Pons (tissue), 1 donor: Measurements from ENCODE around the gene MADCAM1.
"Not testable (repeated sequence)": the region's sequence is repeated elsewhere in the genome, so short reads cannot be mapped to it uniquely, and the experiment has no call there.

ENCODE experiments used
- DNase-seq: peaks from one replicate; pipeline ENCODE4 v3.0.0-alpha.2; 2016; ENCODE audit warnings: low spot score

The MADCAM1 gene

DNA sequence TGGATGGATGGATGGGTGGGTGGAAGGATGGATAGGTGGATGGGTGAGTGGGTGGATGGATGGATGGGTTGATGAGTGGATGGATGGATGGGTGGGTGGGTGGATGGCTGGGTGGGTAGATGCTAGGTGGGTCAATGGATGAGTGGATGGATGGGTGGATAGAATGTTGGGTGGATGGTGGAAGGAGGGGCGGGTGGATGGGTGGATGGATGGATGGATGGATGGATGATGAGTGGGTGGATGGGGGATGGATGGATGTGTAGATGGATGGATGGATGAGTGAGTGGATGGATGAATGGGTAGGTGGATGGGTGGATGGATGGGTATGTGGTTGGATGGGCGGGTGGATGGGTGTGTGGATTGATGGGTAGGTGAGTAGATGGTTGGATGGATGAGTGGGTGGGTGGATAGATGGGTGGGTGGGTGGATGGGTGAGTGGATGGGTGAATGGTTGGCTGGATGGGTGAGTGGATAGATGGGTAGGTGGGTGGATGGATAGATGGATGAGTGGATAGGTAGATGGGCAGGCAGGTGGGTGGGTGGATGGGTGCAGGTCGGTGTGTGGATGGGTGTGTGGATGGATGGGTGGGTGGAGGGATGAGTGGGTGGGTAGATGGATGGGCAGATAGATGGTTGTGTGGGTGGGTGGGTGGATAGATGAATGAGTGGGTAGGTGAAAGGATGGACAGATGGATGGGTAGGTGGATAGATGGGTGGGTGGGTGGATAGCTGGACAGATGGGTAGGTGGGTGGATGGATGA, 31.1 kb upstream of the MADCAM1 start:
- DNase-seq: no peak

DNA sequence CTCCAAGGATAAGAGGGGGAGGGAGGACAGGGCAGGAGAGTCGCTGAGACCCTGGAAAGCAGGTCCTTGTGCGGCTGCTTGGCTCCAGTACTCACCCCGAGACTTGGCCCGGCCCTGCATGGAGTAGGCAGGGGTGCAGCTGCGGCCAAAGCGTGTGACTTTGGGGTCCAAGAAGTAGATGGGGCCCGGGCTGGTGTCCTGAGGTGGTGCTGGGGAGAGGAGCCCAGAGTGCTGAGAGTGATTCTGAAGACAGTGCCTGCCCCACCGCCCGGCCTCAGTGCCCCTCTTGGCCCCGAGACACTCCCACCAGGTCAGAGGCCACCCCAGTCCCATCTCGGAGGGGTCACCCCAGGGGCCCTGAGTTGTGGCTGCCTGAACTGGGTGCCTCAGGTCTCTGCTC, 28.7 kb upstream of the MADCAM1 start:
- no peak for DNase-seq

DNA sequence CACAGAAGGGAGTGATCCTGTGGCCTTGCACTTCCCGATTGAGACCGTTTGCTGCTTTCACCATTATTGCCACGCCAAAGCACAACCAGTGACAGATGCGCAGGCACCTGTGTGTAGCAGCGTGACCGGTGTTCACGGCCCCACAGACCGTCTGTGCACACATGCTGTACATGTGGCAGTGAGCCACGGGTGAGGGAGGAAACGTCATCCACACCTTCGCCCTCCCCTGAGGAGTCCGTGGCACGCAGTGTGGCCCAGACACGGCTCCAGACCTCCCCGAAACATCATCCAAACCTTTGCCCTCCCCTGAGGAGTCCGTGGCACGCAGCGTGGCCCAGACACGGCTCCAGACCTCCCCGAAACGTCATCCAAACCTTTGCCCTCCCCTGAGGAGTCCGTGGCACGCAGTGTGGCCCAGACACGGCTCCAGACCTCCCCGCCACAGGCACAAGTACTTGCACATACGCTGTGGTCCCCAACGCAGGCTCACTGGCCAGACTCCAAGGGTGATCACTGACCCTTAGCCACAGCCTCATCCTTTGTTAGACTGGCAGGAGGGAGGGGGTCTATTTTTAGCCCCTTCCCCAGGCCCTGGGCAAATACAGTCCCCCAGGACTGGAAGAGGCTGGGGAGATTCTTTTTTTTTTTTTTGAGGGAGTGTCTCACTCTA, 27.6 kb upstream of the MADCAM1 start:
- no peak for DNase-seq

DNA sequence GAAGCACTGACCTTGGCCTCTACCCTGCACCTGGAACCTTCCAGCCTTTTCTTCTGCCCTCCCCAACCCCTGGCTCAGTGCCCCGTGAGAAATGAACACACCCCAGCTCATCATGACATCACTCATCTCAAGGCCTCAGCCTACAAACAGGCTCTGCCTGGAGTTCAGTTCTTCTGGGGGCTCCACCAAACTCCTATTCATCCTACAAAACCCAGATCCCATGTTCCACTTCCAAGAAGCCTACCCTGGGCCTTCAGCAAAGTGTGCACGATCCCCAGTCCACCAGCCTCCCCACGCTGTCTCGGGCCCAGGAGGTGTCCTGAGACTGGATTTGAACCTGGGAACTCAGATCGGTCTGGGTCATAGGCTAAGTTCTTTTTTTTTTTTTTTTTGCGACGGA, 26.5 kb upstream of the MADCAM1 start:
- DNase-seq: no peak

DNA sequence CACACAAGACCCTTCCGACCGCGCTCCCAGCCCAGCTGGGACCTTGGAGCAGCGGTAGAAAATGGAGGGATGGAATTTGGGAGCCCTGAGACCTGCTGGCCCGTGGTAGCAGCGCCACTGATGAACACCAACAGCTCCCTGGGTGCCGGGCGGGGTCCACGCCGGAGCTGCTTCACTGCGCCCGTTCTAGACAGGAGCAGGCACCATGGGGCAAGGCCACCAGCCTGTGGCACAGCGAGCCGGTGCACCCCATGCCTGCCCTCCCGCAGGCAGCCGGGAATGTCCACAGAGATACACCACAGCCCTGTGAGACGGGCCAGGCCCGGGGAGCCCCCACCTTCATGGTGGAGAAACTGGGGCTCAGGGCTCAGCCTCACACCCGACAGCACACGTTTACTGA, 25.6 kb upstream of the MADCAM1 start:
- DNase-seq: no peak

DNA sequence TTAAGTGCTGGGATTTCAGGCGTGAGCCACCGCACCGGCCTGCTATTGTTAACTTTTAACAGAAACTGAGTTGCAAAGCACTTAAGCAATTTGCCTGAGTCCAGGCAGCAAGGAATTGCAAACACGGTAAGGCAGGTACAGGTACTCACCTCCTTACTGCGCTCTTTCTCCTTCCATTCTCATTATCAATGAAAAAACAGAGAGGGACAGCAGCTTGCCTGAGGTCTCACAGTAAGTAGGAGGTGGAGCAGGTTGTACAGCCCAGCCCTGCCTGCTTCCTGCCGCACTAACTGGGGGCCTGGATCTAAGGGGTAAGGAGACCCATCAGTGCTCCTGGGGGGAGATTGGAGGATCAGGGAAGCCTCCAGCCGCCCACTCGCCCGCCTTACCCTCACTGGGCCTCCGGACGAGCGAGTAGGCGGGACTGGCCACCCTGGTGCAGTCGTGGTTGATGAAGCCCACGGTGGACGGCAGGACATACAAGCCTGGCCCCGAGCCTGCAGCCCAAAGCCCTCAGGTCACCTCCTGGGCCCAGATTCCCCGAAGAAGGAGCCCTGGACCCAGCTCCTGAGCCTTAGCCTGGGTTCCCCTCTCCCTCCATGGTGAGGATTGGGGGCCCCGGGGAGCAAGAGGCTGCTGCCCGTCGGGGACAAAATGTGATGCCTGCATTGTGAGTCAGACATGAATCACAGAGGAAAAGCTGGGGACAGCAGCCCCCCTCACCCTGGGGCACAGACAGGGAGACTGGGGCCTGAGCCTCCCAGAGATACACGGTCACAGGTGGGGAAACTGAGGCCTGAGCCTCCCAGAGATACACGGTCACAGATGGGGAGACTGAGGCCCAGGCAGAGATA, 24.1 kb upstream of the MADCAM1 start:
- no peak for DNase-seq

DNA sequence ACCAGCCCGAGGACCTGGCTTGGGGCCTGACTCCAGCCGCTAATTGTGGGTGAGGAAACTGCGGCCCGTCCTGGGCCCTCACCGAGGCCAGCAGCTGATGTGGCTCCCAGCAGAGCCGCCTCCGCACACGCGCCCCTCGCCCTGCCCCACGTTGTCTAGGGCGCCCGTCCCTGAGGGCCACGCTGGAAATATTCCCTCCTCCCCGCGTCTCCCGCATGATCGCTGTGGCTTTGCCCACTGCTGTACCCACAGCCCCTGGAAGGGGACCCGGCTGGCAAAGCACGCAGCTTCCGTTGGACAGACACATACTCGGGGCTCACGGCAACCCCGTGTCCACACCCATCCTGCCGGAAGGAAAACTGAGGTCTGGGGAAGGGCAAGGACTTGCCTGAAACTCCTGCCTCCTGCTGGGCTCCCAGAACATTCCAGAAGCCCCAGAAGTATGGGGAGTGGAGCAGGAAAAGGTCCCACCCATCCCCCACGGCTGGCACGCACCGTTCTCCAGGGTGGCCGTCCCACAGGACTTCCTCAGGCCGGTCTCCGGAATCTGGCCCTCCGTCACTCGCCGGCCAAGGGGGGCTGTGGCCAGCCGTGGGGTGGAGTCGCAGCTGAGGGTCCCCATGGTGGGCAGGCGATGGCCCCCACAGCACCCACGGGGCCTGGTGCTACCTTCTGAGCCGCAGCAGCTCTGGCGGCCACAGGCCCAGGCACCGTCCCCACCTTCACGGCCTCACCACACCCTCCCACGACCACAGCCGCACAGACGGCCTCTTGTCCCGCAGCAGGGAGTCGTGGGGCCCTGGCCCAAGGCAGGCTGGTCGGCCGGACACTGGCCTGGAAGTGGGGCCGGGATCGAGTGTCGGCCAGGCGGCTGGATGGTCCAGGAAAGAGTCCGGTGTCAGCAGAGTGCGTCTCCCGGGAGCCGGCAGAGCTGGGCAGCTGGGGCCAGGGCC, 21.9 kb upstream of the MADCAM1 start:
- no peak for DNase-seq

DNA sequence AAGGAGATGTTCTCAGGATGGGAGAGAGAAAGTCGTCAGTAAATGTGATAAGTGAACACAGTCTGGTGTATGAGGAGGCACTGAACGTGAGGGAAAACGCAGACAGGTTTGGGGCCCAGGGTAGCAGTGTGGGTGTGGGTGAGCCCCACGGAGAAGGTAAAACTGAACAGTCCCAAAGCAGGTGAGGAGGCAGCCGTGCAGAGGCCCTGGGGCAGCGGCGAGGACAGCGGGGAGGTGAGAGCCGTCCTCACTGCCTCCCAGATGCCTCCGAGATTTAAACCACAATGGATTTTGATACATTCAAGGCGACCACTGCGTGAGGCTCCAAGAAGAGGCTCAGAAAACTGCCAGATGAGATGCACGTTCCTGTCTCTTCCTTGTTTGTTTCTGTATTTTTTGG, 20.9 kb upstream of the MADCAM1 start:
- no peak for DNase-seq

DNA sequence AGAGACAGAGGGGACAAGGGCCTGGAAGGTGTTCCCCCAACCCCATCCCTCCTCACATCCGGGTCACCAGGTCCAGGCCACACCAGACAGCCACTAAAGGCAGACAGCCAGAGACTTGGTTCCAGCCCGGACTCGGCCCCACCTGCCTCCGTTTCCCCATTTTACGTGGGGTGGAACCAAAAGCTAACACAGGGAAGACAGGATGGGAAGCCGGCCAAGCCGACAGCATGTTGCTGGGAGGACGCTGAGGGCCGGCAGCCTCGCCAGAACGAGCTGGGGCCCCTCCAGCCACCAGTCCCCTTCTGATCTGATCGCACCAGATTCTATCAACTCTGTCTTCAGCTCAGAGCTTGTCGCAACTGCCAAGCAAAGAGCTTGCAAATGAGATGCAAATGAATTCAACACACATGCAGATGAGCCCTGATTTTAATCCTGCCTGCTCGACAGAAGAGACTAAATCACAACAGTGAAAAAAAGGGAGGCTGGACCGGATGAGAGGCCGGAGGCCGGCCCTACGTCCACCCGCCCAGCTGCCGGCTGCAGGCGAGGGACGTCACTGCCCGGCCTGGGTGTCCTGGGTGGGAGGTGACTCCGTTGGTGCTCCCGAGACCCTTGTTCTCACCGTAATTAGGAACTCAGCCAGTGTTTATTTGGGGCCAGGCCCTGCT, 17.9 kb upstream of the MADCAM1 start:
- peak; percentile 35 for DNase-seq

DNA sequence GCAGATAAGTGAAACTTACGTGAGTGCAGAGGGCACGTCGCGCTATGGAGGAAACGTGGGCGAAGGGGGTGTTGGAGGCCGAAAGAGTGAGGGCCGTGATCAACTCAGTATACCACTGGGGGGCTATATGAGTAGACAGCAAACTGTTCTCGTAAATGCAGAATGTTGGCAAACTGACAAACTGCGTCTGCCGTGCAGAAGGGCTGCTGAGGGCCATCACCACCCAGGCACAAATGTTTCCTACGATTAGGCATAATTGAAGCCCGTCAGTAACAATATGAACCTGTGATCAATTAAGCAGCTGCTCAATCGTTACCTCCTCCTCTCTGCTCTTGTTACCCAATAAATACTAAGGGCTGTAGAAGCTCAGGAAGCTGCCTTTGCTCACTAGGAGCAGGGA, 17.3 kb upstream of the MADCAM1 start:
- DNase-seq: no peak

DNA sequence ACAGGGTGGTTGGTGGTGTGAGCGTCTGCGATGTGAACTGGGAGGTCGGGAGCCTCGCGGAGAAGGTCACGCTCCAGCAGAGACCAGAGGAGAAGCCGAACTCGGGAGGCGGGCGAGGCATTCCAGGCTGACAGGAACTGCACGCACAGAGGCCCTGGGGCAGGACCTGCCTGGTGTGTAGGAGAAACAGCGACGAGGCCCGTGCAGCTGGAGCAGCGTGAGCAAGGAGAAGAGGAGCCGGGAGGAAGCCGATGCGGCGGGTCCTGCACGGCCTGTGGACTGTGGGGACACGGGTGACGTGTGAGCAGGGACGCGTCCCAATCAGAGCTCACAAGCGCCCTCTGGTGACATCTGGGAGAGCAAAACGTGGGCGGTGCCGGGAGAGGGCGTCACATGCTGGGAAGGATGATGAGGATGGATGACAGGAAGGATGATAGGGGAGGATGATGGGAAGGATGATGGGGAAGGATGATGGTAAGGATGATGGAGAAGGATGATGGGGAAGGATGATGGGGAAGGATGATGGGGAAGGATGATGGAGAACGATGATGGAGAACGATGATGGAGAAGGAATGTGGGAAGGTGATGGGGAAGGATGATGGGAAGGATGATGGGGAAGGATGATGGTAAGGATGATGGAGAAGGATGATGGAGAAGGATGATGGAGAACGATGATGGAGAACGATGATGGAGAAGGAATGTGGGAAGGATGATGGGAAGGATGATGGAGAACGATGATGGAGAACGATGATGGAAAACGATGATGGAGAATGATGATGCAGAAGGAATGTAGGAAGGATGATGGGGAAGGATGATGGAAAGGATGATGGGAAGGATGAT, 16.1 kb upstream of the MADCAM1 start:
- DNase-seq: peak; percentile 74

DNA sequence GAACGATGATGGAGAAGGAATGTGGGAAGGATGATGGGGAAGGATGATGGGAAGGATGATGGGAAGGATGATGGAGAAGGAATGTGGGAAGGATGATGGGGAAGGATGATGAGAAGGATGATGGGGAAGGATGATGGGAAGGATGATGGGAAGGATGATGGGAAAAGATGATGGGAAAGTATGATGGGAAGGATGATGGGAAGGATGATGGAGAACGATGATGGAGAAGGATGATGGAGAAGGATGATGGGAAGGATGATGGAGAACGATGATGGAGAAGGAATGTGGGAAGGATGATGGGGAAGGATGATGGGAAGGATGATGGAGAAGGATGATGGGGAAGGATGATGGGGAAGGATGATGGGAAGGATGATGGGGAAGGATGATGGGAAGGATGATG, 15.2 kb upstream of the MADCAM1 start:
- DNase-seq: not testable (repeated sequence)

DNA sequence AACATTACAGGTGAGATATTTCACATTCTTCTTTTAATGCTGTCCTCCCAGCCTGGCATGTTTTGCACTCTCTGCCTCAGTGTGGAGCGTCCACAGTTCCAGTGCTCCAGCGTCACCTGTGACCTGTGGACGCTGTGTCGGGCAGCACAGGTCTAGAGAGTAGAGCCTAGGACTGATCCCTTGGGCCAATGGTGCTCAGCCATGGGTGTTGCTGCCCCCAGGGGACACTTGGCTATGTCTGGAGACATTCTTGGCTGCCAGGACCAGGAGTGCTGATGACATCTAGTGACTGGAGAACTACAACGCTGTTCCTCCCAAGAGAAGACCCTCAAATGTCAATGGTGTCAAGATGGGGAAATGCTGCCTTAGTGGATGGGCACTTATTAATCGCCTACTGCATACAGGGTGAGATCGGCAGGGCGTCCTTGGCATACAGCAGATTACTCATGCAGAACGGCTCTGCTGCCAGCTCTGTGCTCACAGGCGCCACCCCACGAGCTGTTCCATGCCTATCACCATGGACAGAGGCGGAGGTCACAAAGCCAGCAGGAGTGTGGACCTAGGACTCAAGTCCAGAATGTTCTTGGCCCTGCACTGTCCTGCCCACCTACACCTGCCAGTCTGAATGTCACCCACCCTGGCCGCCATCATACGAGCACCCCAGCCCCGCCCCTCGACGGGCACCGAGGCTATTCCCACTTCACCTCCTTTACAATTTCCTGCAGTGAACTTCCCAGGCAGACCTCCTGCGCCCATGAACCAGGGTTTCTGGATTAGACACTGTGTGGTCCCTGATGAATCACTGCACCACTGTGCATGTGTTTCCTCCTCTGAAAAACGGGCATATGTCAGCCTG, 13.9 kb upstream of the MADCAM1 start:
- DNase-seq: no peak

DNA sequence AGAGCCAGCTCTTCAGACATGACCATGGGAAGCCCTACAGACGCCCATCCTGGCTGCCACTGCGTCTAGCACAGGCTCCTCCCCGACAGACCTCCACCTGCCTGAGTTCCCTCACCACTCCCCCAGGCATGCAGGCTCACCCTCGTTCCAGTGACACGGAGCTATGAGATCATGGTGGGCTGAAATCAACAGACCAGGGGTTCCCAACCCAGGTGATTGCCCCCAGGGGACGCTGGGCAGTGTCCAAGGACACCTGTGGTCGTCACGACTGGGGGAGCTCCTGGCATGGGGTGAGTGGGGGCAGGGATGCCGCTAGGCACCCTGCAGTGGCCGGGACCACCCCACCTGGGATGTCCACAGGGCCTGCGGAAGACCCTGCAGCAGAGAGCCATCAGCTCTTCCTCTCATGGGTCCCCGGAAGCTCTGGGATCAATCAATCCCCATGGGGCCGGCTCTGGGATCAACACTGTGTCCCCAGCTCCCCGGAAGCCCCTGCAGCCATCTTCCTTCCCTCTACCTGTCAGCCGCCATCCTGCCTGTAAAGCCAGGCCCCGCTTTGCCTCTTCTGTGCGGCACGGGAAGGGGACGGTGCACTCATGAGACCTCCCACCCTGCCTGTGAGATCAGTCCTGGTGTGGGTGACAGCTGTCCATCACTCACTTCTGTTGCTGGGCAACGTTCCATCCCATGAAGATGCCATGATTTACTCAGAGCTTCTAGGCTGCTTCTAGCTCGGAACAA, 12.8 kb upstream of the MADCAM1 start:
- DNase-seq: no peak

DNA sequence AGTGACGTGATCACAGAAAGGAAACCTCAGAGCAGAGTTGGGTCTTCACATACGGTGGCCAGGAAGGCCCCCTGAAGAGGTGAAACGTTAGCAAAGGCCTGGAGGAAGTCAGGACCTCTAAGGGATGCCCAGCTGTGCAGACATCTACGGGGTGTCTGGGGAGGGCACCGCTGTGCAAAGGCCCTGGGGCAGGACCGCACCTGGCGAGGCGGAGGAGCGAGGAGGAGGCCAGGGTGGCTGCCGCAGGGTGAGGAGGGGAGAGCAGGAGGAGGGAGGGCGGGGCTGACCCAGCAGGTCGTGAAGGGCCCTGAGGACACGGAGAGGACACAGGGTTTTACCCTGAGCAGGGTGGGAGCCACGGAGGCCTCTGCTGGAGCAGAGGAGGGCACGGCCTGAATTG, 11.8 kb upstream of the MADCAM1 start:
- no peak for DNase-seq

DNA sequence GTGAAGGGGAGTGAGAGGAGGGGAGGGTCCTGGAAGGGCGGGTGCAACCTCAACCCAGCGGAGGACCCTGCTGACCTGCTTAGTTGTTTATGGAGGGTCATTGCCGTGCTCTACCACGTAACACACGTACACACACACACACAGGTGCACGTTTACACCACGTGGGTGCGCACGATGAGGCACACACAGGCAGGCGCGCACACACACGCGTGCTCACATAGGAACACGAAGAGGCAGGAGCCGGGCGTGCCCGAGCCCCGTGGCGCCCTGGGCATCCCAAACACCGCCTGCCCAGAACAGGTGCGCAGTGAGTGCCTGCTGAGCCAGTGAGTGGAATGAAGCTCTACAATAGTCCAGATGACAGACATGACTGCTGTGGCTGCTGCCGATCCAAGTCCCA, 11.2 kb upstream of the MADCAM1 start:
- DNase-seq: no peak

DNA sequence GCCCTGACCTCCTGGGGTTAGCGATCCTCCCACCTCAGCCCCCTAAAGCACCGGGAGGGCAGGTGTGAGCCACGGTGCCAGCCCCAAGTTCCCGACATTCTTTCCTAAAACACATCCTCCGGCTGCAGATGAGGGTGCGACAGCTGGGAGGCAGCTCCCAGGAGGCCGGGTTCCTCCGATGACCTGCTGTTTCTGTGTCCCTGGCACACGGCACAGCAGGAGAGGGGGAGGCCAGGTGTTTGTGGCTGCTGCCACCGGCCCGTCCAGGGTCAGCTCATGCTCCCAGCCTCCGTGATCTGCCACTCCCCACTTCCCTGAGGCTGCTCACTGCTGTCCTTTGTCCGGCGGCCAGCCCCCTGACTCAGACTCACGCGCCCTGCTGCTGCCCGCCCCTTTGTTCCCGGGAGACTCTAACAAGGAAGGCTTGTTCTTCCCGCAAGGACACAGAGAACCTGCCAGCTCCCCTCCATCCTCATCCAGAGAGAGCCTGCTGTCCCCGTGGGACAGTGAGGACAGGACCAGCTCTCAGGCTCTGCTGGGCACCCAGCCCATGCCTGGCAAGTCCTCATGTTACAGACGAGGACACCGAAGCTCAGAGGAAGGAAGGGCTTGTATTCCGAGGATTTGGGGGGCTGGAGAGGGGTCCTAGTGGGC, 10.6 kb upstream of the MADCAM1 start:
- DNase-seq: peak; percentile 97
